GM12878 (cell line): ENCODE measurements around the gene MDFI. TPM values are rescaled to one million over a fixed set of nuclear protein-coding genes. Genes with fewer than 3 reads are reported as not detected.

Experiments
- ATAC-seq: fragments of 200-7000 bp; cut with Tn5 transposase; 3 replicates; pipeline ENCODE4 v1.9.1; 2020; ENCODE audit warnings: mild to moderate bottlenecking, moderate library complexity
- BruUV-seq: library from RNA; stranded (reverse); fragments of 400-500 nt; replicated peaks from 2 replicates; lab custom pipeline; 2021; lab: Mats Ljungman, UMichigan
- CTCF ChIA-PET: fragments of 300-600 bp; sonication (Branson Sonifier 250); formaldehyde crosslinking; extraction: SDS; loops from one replicate; lab custom pipeline; 2021; ENCODE audit warnings: inconsistent platforms; lab: Yijun Ruan, JAX
- POLR2A ChIA-PET: fragments of 350-600 bp; formaldehyde crosslinking; extraction: SDS; loops from one replicate; lab custom pipeline; 2021; ENCODE audit warnings: inconsistent platforms; lab: Charles Lee
- RAD21 ChIA-PET: fragments of 300-600 bp; sonication (Branson Sonifier 250); formaldehyde crosslinking; loops from one replicate; lab custom pipeline; 2023; ENCODE audit warnings: antibody characterized with exemption; ENCODE audit not compliant: unreplicated experiment; lab: Charles Lee
- SMC1A ChIA-PET: fragments of 300-600 bp; sonication (Branson Sonifier 250); formaldehyde crosslinking; loops from one replicate; lab custom pipeline; 2023; ENCODE audit not compliant: unreplicated experiment, uncharacterized antibody; lab: Charles Lee
- DNase-seq: peaks from one replicate; pipeline ENCODE4 v3.0.0-alpha.2; 2011; ENCODE audit warnings: low read depth, low spot score
- FAIRE-seq: peaks from 3 replicates; lab custom pipeline; 2011; peaks lifted over from hg19 to GRCh38; lab: Jason Lieb, UNC
- H2AFZ ChIP-seq: 2 replicates; pipeline ENCODE4 v1.6.0; 2011; ENCODE audit warnings: low read depth, low read length, control low read depth; ENCODE audit not compliant: control insufficient read depth
- H3K27ac ChIP-seq: 2 replicates; pipeline ENCODE4 v1.5.1; 2011; ENCODE audit warnings: control low read depth; ENCODE audit not compliant: control insufficient read depth, insufficient read depth
- H3K27me3 ChIP-seq, 2 experiments: replicated peaks in 1 of 2; 2 replicates each; pipeline versions ENCODE4 v1.6.0 to v1.6.1; 2011; ENCODE audit warnings: low read length in 1 of 2; ENCODE audit not compliant: control insufficient read depth in 2 of 2, insufficient read depth in 2 of 2
- H3K36me3 ChIP-seq, 2 experiments: 2 replicates each; pipeline ENCODE4 v1.5.1; 2011; ENCODE audit warnings: low read length in 1 of 2; ENCODE audit not compliant: control insufficient read depth in 2 of 2, insufficient read depth in 2 of 2
- H3K4me1 ChIP-seq: 2 replicates; pipeline ENCODE4 v1.6.1; 2011; ENCODE audit warnings: mild to moderate bottlenecking, low read length, moderate library complexity, mixed read lengths; ENCODE audit not compliant: control insufficient read depth, insufficient read depth
- H3K4me2 ChIP-seq: 2 replicates; pipeline ENCODE4 v1.6.0; 2011; ENCODE audit warnings: control low read depth; ENCODE audit not compliant: control insufficient read depth, insufficient read depth
- H3K4me3 ChIP-seq: fragments of 200-600 bp; sonication (generic); 2 replicates; pipeline ENCODE4 v1.5.1; 2016
- H3K79me2 ChIP-seq: 2 replicates; pipeline ENCODE4 v1.6.0; 2011; ENCODE audit warnings: low read length; ENCODE audit not compliant: control insufficient read depth, insufficient read depth
- H3K9ac ChIP-seq: 2 replicates; pipeline ENCODE4 v1.8.0; 2011; ENCODE audit warnings: low read length, control low read depth, mixed read lengths; ENCODE audit not compliant: control insufficient read depth, insufficient read depth
- H3K9me3 ChIP-seq: replicated peaks from 3 replicates; pipeline ENCODE4 v1.5.1; 2011; ENCODE audit warnings: mild to moderate bottlenecking, low read length; ENCODE audit not compliant: control insufficient read depth, insufficient read depth
- H4K20me1 ChIP-seq: 2 replicates; pipeline ENCODE4 v1.6.0; 2011; ENCODE audit not compliant: control insufficient read depth, insufficient read depth
- BHLHE40 ChIP-seq, 2 experiments: fragments of 450-650 bp in 1 of 2; IDR thresholded peaks; 2 replicates each; pipeline ENCODE4 v1.6.1; 2011 to 2017; ENCODE audit warnings: low read depth in 2 of 2, borderline replicate concordance in 1 of 2, improper control_type of control experiment in 1 of 2, low read length in 1 of 2, mild to moderate bottlenecking in 1 of 2
- CREM ChIP-seq: IDR thresholded peaks from 2 replicates; pipeline ENCODE4 v1.6.1; 2014; ENCODE audit warnings: antibody characterized with exemption, low read depth
- DPF2 ChIP-seq: fragments of 450-650 bp; IDR thresholded peaks from 2 replicates; pipeline ENCODE4 v1.6.1; 2017; ENCODE audit warnings: mild to moderate bottlenecking
- FOS ChIP-seq: IDR thresholded peaks from 3 replicates; pipeline ENCODE4 v1.6.1; 2011; ENCODE audit warnings: borderline replicate concordance; ENCODE audit not compliant: insufficient read length; ENCODE audit errors: extremely low read depth
- LARP7 ChIP-seq: fragments of 450-650 bp; IDR thresholded peaks from 2 replicates; pipeline ENCODE4 v1.6.1; 2017; ENCODE audit warnings: mild to moderate bottlenecking
- NRF1 ChIP-seq: conservative IDR thresholded peaks from 2 replicates; pipeline ENCODE4 v1.6.1; 2011; ENCODE audit warnings: mild to moderate bottlenecking, low read depth, low read length, improper control_type of control experiment
- POU2F2 ChIP-seq: IDR thresholded peaks from 3 replicates; pipeline ENCODE4 v1.6.1; 2011; ENCODE audit warnings: low read depth, mild to moderate bottlenecking, low read length, borderline replicate concordance
- RUNX3 ChIP-seq: IDR thresholded peaks from 2 replicates; pipeline ENCODE4 v1.6.1; 2012; ENCODE audit warnings: low read length, inconsistent platforms
- SIN3A ChIP-seq: IDR thresholded peaks from 2 replicates; pipeline ENCODE4 v1.6.1; 2012; ENCODE audit warnings: low read depth, low read length, improper control_type of control experiment
- SRF ChIP-seq, 2 experiments: IDR thresholded peaks; 2 replicates each; pipeline ENCODE4 v1.6.1; 2011; ENCODE audit warnings: low read depth in 2 of 2, low read length in 2 of 2, mild to moderate bottlenecking in 1 of 2, moderate library complexity in 1 of 2
- TCF3 ChIP-seq: IDR thresholded peaks from 2 replicates; pipeline ENCODE4 v1.6.1; 2012; ENCODE audit warnings: low read depth, mild to moderate bottlenecking, low read length, borderline replicate concordance; ENCODE audit not compliant: insufficient read depth
- ZNF207 ChIP-seq: fragments of 450-650 bp; IDR thresholded peaks from 2 replicates; pipeline ENCODE4 v1.6.1; 2014; ENCODE audit warnings: antibody characterized with exemption, mild to moderate bottlenecking, borderline replicate concordance
- WGBS: methylation state at CpG from one replicate; pipeline ENCODE4 v1.1.6; 2016; ENCODE audit warnings: low lambda C conversion rate; ENCODE audit not compliant: insufficient replicate concordance, insufficient coverage; ENCODE audit errors: missing lambda C conversion rate; 5-methylcytosine and 5-hydroxymethylcytosine counted together
- in situ Hi-C: fragments of 300-500 bp; cut with MboI; formaldehyde crosslinking; loops from 9 replicates; pipeline ENCODE4 v1.14.3; 2018; ENCODE audit warnings: mixed read lengths
- intact Hi-C: fragments of 100-400 bp; cut with micrococcal nuclease; formaldehyde crosslinking; loops from one replicate; pipeline ENCODE4 v1.14.2; 2022; ENCODE audit not compliant: unreplicated experiment
- polyA plus RNA-seq, 11 experiments: library from polyadenylated mRNA; depleted of rRNA in 4 of 11; unstranded in 6 of 11; stranded (reverse) in 5 of 11; fragments of >200 nt; fragmentation: Nextera tagmentation in 4 of 11; fragmentation: Illumina TruSeq in 1 of 11; extraction: Ambion mirVana in 4 of 11; extraction: Trizol in 1 of 11; gene quantifications; 1 replicate in 1 of 11; 2 replicates in 10 of 11; pipeline versions ENCODE4 v1.2.1 to v1.2.3, GENCODE V29; 2011 to 2016; ENCODE audit warnings: inconsistent platforms in 2 of 11, missing spikeins in 2 of 11, low read depth in 1 of 11
- total RNA-seq, 4 experiments: library from RNA; depleted of rRNA in 3 of 4; stranded (reverse); fragments of >200 nt in 3 of 4; fragmentation: Illumina TruSeq in 1 of 4; extraction: Trizol in 1 of 4; gene quantifications; 2 replicates each; pipeline versions ENCODE4 v1.2.1 to v1.2.3, GENCODE V29; 2013 to 2021
- TF ChIP-seq, protein P1 (sequence below): IDR thresholded peaks from 2 replicates; pipeline ENCODE4 v1.6.1; 2012; ENCODE audit warnings: low read depth, low read length, improper control_type of control experiment
- TF ChIP-seq, protein P2 (sequence below): fragments of 450-650 bp; IDR thresholded peaks from 2 replicates; pipeline ENCODE4 v1.6.1; 2017; ENCODE audit warnings: mild to moderate bottlenecking
- TF ChIP-seq, protein P3 (sequence below): fragments of 450-650 bp; formaldehyde crosslinking; IDR thresholded peaks from 2 replicates; pipeline ENCODE4 v1.5.0; 2022; ENCODE audit warnings: mild to moderate bottlenecking, missing genetic modification characterization
- TF ChIP-seq, protein P4 (sequence below): fragments of 150-350 bp; IDR thresholded peaks from 2 replicates; pipeline ENCODE4 v1.6.1; 2016; ENCODE audit warnings: low read depth, low read length

Gene MDFI
- total and polyA plus RNA-seq, 10 of the 15 experiments (the other 5 are each of a cell fraction or from before 2014, with no cell fraction given) = not detected

DNA sequence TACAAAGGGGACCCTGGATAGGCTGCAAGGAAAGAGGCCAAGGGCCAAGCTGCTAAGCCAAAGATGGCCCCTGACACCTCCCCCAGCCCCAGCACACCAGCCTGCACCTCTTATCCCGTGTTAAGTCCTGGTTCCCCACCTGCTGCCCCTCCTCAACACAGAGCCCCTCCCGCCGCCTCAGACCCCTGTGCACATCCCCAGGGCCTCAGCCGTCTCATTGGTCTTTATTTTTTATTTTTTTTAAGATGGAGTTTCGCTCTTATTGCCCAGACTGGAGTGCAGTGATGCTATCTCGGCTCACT, 37.1 kb upstream of the MDFI start:
- ChIA-PET CTCF (interaction anchor here (1.1 to 4.3 kb wide), 7 partner anchors 33 to 233 kb away, joined by 4 to 38 read pairs (median 17); no protein-coding TSS in a partner anchor), RAD21 (interaction anchor here (3.1 kb wide), 1 partner anchor 79 kb away, joined by 23 read pairs; no protein-coding TSS in a partner anchor), SMC1A (interaction anchor here (1.1 to 2.0 kb wide), 3 partner anchors 138 to 233 kb away, joined by 3 to 13 read pairs (median 5); no protein-coding TSS in a partner anchor), POLR2A (no interaction called here)
- 69% methylated on average over 6 of the region's 6 CpGs for whole genome bisulfite sequencing
- H3K4me3 ChIP-seq = no peak overlapping the region
- no peaks in the 10 kb centered on the region for H3K4me1 ChIP-seq
- in situ Hi-C loops = loop anchor here (5.0 to 10.0 kb wide), 3 partner anchors 84 to 444 kb away; no protein-coding TSS in a partner anchor
- H3K27me3 ChIP-seq = no peaks in the 10 kb centered on the region; a peak in 1 of 4 replicates
- DNase-seq (no peak), ATAC-seq (no peak), FAIRE-seq (no peak)
- no peaks in the 10 kb centered on the region for H3K79me2 ChIP-seq
- intact Hi-C loops = loop anchor here (5.0 to 10.0 kb wide), 2 partner anchors 294 to 444 kb away; no protein-coding TSS in a partner anchor
- no peak overlapping the region for H2AFZ ChIP-seq
- no peak overlapping the region for H3K4me2 ChIP-seq
- BruUV-seq = no TSS peak
- H4K20me1 ChIP-seq = no peaks in the 10 kb centered on the region
- no peak overlapping the region for H3K27ac ChIP-seq
- no peaks in the 10 kb centered on the region for H3K9me3 ChIP-seq
- H3K9ac ChIP-seq = no peak overlapping the region
- no peaks in the 10 kb centered on the region; a peak in 2 of 4 replicates for H3K36me3 ChIP-seq
- TF ChIP-seq, protein P1, sequence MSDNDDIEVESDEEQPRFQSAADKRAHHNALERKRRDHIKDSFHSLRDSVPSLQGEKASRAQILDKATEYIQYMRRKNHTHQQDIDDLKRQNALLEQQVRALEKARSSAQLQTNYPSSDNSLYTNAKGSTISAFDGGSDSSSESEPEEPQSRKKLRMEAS = no peak
- TF ChIP-seq LARP7 (no peak), FOS (no peak), ZNF207 (no peak), TCF3 (no peak), CREM (no peak), SRF (IDR thresholded peaks at IDR 0.05; ENCODE audit: low read depth in 2 of 2, low read length in 2 of 2) (no peak), BHLHE40 (IDR thresholded peaks at IDR 0.05; ENCODE audit: borderline replicate concordance in 1 of 2, low read depth in 2 of 2, low read length in 1 of 2) (no peak), RUNX3 (no peak), SIN3A (no peak), NRF1 (no peak), POU2F2 (no peak), DPF2 (no peak)
- TF ChIP-seq, protein P2, sequence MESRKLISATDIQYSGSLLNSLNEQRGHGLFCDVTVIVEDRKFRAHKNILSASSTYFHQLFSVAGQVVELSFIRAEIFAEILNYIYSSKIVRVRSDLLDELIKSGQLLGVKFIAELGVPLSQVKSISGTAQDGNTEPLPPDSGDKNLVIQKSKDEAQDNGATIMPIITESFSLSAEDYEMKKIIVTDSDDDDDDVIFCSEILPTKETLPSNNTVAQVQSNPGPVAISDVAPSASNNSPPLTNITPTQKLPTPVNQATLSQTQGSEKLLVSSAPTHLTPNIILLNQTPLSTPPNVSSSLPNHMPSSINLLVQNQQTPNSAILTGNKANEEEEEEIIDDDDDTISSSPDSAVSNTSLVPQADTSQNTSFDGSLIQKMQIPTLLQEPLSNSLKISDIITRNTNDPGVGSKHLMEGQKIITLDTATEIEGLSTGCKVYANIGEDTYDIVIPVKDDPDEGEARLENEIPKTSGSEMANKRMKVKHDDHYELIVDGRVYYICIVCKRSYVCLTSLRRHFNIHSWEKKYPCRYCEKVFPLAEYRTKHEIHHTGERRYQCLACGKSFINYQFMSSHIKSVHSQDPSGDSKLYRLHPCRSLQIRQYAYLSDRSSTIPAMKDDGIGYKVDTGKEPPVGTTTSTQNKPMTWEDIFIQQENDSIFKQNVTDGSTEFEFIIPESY = no peak
- TF ChIP-seq, protein P3, sequence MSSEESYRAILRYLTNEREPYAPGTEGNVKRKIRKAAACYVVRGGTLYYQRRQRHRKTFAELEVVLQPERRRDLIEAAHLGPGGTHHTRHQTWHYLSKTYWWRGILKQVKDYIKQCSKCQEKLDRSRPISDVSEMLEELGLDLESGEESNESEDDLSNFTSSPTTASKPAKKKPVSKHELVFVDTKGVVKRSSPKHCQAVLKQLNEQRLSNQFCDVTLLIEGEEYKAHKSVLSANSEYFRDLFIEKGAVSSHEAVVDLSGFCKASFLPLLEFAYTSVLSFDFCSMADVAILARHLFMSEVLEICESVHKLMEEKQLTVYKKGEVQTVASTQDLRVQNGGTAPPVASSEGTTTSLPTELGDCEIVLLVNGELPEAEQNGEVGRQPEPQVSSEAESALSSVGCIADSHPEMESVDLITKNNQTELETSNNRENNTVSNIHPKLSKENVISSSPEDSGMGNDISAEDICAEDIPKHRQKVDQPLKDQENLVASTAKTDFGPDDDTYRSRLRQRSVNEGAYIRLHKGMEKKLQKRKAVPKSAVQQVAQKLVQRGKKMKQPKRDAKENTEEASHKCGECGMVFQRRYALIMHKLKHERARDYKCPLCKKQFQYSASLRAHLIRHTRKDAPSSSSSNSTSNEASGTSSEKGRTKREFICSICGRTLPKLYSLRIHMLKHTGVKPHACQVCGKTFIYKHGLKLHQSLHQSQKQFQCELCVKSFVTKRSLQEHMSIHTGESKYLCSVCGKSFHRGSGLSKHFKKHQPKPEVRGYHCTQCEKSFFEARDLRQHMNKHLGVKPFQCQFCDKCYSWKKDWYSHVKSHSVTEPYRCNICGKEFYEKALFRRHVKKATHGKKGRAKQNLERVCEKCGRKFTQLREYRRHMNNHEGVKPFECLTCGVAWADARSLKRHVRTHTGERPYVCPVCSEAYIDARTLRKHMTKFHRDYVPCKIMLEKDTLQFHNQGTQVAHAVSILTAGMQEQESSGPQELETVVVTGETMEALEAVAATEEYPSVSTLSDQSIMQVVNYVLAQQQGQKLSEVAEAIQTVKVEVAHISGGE (CRISPR knock-in tag) = no peak
- TF ChIP-seq, protein P4, sequence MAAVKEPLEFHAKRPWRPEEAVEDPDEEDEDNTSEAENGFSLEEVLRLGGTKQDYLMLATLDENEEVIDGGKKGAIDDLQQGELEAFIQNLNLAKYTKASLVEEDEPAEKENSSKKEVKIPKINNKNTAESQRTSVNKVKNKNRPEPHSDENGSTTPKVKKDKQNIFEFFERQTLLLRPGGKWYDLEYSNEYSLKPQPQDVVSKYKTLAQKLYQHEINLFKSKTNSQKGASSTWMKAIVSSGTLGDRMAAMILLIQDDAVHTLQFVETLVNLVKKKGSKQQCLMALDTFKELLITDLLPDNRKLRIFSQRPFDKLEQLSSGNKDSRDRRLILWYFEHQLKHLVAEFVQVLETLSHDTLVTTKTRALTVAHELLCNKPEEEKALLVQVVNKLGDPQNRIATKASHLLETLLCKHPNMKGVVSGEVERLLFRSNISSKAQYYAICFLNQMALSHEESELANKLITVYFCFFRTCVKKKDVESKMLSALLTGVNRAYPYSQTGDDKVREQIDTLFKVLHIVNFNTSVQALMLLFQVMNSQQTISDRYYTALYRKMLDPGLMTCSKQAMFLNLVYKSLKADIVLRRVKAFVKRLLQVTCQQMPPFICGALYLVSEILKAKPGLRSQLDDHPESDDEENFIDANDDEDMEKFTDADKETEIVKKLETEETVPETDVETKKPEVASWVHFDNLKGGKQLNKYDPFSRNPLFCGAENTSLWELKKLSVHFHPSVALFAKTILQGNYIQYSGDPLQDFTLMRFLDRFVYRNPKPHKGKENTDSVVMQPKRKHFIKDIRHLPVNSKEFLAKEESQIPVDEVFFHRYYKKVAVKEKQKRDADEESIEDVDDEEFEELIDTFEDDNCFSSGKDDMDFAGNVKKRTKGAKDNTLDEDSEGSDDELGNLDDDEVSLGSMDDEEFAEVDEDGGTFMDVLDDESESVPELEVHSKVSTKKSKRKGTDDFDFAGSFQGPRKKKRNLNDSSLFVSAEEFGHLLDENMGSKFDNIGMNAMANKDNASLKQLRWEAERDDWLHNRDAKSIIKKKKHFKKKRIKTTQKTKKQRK = no peak
